Kidney epithelial cell (primary cell): ENCODE measurements around the gene MRPL51. TPM values are rescaled to one million over a fixed set of nuclear protein-coding genes. Genes with fewer than 3 reads are reported as not detected.
A peak's percentile ranks its signal among the peaks of the same experiment; 100 is the strongest.

ENCODE experiments used
- DNase-seq: peaks from one replicate; pipeline ENCODE4 v3.0.0-alpha.2; 2010; ENCODE audit warnings: low read depth
- H3K27me3 ChIP-seq: 2 replicates; pipeline ENCODE4 v1.6.0; 2011; ENCODE audit warnings: low read length; ENCODE audit not compliant: control insufficient read depth, insufficient read depth
- H3K36me3 ChIP-seq: 2 replicates; pipeline ENCODE4 v1.5.1; 2011; ENCODE audit warnings: low read length; ENCODE audit not compliant: control insufficient read depth, insufficient read depth
- H3K4me3 ChIP-seq: 2 replicates; pipeline ENCODE4 v1.5.1; 2011; ENCODE audit warnings: low read depth, mild to moderate bottlenecking, control low read depth, low read length
- CTCF ChIP-seq: IDR thresholded peaks from 2 replicates; pipeline ENCODE4 v1.5.1; 2011; ENCODE audit warnings: mild to moderate bottlenecking, moderate library complexity, low read length, control low read depth, inconsistent platforms; ENCODE audit not compliant: insufficient read depth, poor library complexity, severe bottlenecking
- total RNA-seq: library from RNA; depleted of rRNA; stranded (reverse); fragments of >200 nt; gene quantifications from 2 replicates; pipeline ENCODE4 v1.2.3, GENCODE V29; 2015

Gene MRPL51
- 63.7 and 78.3 TPM in 2 replicates for total RNA-seq

- no peaks in the 10 kb centered on the region for H3K36me3 ChIP-seq
- H3K4me3 ChIP-seq: peak within 1 kb of the TSS; percentile 81
- peak; percentile 63 for DNase-seq
- TF ChIP-seq CTCF: no peak
- H3K27me3 ChIP-seq: no peaks in the 10 kb centered on the region
Observed at GRCh38 chr12:6492838-6493496, at the start of gene MRPL51. TSS of gene MRPL51 (minus strand) at chr12:6493262. CDS start at chr12:6493136, 126 bp downstream.

DNA sequence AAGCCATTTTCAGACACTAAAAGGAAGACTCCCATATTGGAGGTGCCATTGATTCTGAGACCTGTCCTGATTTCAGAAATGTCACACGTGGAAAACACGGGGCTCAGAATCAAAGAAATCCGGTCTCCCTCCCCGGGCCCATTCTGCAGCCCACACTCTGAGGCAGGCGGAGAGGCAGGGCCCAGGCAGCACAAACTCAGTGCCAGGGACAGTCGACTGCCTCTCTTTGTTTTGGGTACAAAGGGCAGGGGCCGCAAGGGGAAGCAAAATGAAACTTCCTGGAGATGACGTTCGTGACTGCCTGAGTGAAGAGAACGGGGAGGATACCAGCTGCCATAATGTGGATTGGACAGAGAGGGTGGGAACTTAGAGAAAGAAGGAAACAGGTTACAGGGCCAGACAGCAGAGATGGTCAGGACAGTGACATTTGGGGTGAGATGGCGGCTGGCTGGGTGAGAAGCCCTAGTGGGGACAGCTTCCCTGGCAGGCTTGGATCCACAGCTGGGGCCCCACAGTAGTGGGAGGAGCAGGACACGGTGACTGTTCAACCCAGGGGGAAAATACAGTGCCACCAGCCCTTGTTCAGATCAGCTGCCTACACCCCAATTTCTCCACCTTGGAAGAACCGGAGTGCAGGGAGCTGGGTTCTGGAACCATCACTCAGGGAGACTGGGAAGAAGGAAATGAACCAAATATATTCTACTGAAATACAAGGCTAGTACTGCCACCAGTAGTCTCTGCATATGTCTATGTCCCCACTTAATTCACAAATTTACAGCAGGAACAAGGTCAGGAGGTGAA is 49.3 kb upstream of the MRPL51 start:
- no peak overlapping the region for H3K4me3 ChIP-seq
- no peaks in the 10 kb centered on the region for H3K27me3 ChIP-seq
- DNase-seq: no peak
- no peak for TF ChIP-seq CTCF
- H3K36me3 ChIP-seq: peaks cover 4% of the 10 kb centered on the region

- TF ChIP-seq CTCF: no peak
- no peak for DNase-seq
- H3K27me3 ChIP-seq: no peaks in the 10 kb centered on the region
- H3K36me3 ChIP-seq: peaks cover 7% of the 10 kb centered on the region
- no peak overlapping the region for H3K4me3 ChIP-seq
Observed at GRCh38 chr12:6541371-6542165, 48.5 kb upstream of the MRPL51 start.

DNA sequence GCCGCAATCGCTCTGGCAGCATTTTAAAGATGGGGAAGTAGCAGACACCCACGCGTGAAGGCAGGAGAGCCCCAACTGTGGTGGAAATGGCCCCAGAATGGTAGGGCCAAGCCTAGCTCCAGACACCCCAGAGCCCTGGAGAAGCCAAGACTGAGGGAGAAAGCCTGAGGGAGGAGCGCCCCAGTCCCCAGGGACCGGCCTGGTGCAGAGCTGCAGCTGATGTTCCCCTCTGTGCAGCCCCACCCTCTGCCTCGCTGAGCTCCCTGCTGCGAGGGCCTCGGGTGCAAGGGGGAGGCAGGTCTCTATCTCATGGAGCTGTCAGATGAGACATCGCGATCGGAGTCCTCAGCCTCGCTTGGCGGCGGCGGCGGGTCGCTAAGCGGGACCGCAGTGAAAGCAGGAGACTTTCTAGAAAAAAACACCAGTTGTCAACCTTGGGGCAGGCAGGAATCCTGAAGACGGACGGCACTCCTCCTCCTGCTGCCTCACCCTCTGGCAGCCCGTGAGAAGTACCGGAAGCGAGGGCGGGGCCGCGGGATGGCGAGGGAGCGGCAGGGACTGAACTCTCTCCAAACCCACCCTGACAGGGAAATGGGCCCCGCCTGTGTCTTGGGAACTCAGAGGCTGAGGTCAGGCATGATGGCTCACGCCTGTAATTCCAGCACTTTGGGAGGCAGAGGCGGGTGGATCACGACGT is 47.3 kb upstream of the MRPL51 start:
- no peak for TF ChIP-seq CTCF
- no peak overlapping the region for H3K4me3 ChIP-seq
- DNase-seq: no peak
- peaks cover 10% of the 10 kb centered on the region for H3K36me3 ChIP-seq
- no peaks in the 10 kb centered on the region for H3K27me3 ChIP-seq

DNA sequence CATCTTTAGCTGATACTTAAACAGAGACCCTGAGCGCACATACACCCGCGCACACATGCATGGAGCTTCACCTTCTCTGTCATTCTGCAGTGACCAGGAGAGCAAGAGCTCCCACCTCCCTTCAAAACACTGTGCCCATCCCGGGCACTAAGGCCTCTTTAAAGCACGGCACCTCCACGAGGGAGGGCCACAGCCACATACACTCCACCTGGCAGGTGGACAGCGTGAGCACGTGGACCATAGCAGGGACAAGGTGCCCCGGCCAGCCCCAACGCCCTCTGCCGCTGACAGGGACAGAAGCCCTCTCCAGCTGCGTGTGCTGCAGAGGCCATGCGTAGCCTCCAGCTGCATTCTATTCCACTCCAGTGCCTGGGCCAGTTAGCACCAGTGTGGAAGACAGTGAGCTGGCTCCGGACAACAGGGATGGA is 46.7 kb upstream of the MRPL51 start:
- no peak for DNase-seq
- H3K27me3 ChIP-seq: no peaks in the 10 kb centered on the region
- no peak overlapping the region for H3K4me3 ChIP-seq
- H3K36me3 ChIP-seq: peaks cover 10% of the 10 kb centered on the region
- no peak for TF ChIP-seq CTCF
